Measurements from ENCODE around the gene SGPL1.
"Not testable (repeated sequence)": the region's sequence is repeated elsewhere in the genome, so short reads cannot be mapped to it uniquely, and the experiment has no call there.

SGPL1 gene

GRCh38 chr10:70770516-70770915 is 45.2 kb upstream of the SGPL1 start:
- not testable (repeated sequence) for H2AFZ ChIP-seq (ENCODE audit: insufficient read depth, low read length, poor library complexity); H3K9me3 ChIP-seq (ENCODE audit: insufficient read depth, low read depth, low read length); H3K14ac ChIP-seq (ENCODE audit: low read length); H3K23ac ChIP-seq (ENCODE audit: low read length); H3K4ac ChIP-seq (ENCODE audit: low read depth, low read length); H3K79me1 ChIP-seq (ENCODE audit: low read length); H4K8ac ChIP-seq (ENCODE audit: low read depth, low read length); H3K4me2 ChIP-seq (ENCODE audit: low read length); H3K18ac ChIP-seq (ENCODE audit: low read length); H3K36me3 ChIP-seq (ENCODE audit: control insufficient read depth in 1 of 2, insufficient read depth in 2 of 2, low read length in 2 of 2); H4K12ac ChIP-seq (ENCODE audit: low read depth, low read length); H3K4me1 ChIP-seq (ENCODE audit: control insufficient read depth in 1 of 2, insufficient read depth in 2 of 2, low read length in 2 of 2); H2AK5ac ChIP-seq (ENCODE audit: low read length); H2BK120ac ChIP-seq (ENCODE audit: insufficient read depth, low read length, poor library complexity); H2BK12ac ChIP-seq (ENCODE audit: low read length); H3K9ac ChIP-seq (ENCODE audit: low read length); H4K91ac ChIP-seq (ENCODE audit: low read depth, low read length); H3K4me3 ChIP-seq (ENCODE audit: low read depth, low read length); DNase-seq; H3K79me2 ChIP-seq (ENCODE audit: control insufficient read depth, insufficient read depth, low read length, poor library complexity); H3K27ac ChIP-seq (ENCODE audit: low read depth, low read length); H2BK5ac ChIP-seq (ENCODE audit: low read depth, low read length, poor library complexity); H3K27me3 ChIP-seq (ENCODE audit: insufficient read depth, low read length)
- no CpG with 5 or more reads among the region's 7 CpGs for WGBS (ENCODE audit: extremely low coverage, insufficient coverage, insufficient read length)

- H3K4me2 ChIP-seq (ENCODE audit: low read length) = no peak overlapping the region
- WGBS (ENCODE audit: extremely low coverage, insufficient coverage, insufficient read length) = no CpG with 5 or more reads among the region's 8 CpGs
- H3K79me1 ChIP-seq (ENCODE audit: low read length) = no peaks in the 10 kb centered on the region
- no peaks in the 10 kb centered on the region for H3K79me2 ChIP-seq (ENCODE audit: control insufficient read depth, insufficient read depth, low read length, poor library complexity)
- H2BK120ac ChIP-seq (ENCODE audit: insufficient read depth, low read length, poor library complexity) = no peak overlapping the region
- H3K36me3 ChIP-seq (ENCODE audit: control insufficient read depth in 1 of 2, insufficient read depth in 2 of 2, low read length in 2 of 2) = no peaks in the 10 kb centered on the region
- H3K9ac ChIP-seq (ENCODE audit: low read length) = no peak overlapping the region
- no peak overlapping the region for H3K14ac ChIP-seq (ENCODE audit: low read length)
- no peak overlapping the region for H2BK12ac ChIP-seq (ENCODE audit: low read length)
- H3K18ac ChIP-seq (ENCODE audit: low read length) = no peak overlapping the region
- H4K12ac ChIP-seq (ENCODE audit: low read depth, low read length) = no peak overlapping the region
- no peak overlapping the region for H4K8ac ChIP-seq (ENCODE audit: low read depth, low read length)
- H3K4ac ChIP-seq (ENCODE audit: low read depth, low read length) = no peak overlapping the region
- no peaks in the 10 kb centered on the region for H3K4me1 ChIP-seq (ENCODE audit: control insufficient read depth in 1 of 2, insufficient read depth in 2 of 2, low read length in 2 of 2)
- no peak overlapping the region for H3K27ac ChIP-seq (ENCODE audit: low read depth, low read length)
- no peaks in the 10 kb centered on the region for H3K9me3 ChIP-seq (ENCODE audit: insufficient read depth, low read depth, low read length)
- no peak overlapping the region for H4K91ac ChIP-seq (ENCODE audit: low read depth, low read length)
- H2AK5ac ChIP-seq (ENCODE audit: low read length) = no peak overlapping the region
- H3K23ac ChIP-seq (ENCODE audit: low read length) = no peak overlapping the region
- H2BK5ac ChIP-seq (ENCODE audit: low read depth, low read length, poor library complexity) = no peak overlapping the region
- H2AFZ ChIP-seq (ENCODE audit: insufficient read depth, low read length, poor library complexity) = no peak overlapping the region
- no peak for DNase-seq
- no peak overlapping the region for H3K4me3 ChIP-seq (ENCODE audit: low read depth, low read length)
- no peaks in the 10 kb centered on the region for H3K27me3 ChIP-seq (ENCODE audit: insufficient read depth, low read length)
These were observed 44.2 kb upstream of the SGPL1 start for GRCh38 chr10:70771311-70772194.

DNA sequence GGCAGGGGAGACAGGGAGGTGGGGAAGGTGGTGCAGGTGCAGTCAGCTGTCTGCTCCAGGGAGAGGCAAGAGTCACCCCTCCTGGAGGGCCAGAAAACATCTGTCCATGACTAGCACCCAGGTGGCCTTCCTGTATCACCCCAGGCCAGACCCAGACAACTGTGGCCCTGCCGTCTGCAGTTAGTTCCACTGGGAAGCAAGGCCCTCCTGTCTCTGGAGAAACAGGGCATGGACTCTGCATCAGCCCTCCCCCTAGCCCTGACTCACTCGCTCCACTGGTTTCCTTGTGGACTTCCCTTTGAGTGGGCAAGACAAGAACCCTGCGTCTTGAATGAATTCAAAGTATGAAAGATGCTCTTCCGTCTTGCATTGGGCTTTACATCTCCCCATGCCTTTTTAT is 43.1 kb upstream of the SGPL1 start:
- no peak overlapping the region for H3K9ac ChIP-seq (ENCODE audit: low read length)
- H3K4ac ChIP-seq (ENCODE audit: low read depth, low read length) = no peak overlapping the region
- no peaks in the 10 kb centered on the region for H3K9me3 ChIP-seq (ENCODE audit: insufficient read depth, low read depth, low read length)
- no peak overlapping the region for H2BK120ac ChIP-seq (ENCODE audit: insufficient read depth, low read length, poor library complexity)
- no peak overlapping the region for H3K4me3 ChIP-seq (ENCODE audit: low read depth, low read length)
- no peak overlapping the region for H4K91ac ChIP-seq (ENCODE audit: low read depth, low read length)
- no peaks in the 10 kb centered on the region for H3K4me1 ChIP-seq (ENCODE audit: control insufficient read depth in 1 of 2, insufficient read depth in 2 of 2, low read length in 2 of 2)
- H3K27me3 ChIP-seq (ENCODE audit: insufficient read depth, low read length) = no peaks in the 10 kb centered on the region
- no peak overlapping the region for H2AFZ ChIP-seq (ENCODE audit: insufficient read depth, low read length, poor library complexity)
- H2BK5ac ChIP-seq (ENCODE audit: low read depth, low read length, poor library complexity) = no peak overlapping the region
- H4K8ac ChIP-seq (ENCODE audit: low read depth, low read length) = no peak overlapping the region
- no peaks in the 10 kb centered on the region for H3K79me1 ChIP-seq (ENCODE audit: low read length)
- H4K12ac ChIP-seq (ENCODE audit: low read depth, low read length) = no peak overlapping the region
- H2BK12ac ChIP-seq (ENCODE audit: low read length) = no peak overlapping the region
- no peak overlapping the region for H2AK5ac ChIP-seq (ENCODE audit: low read length)
- no peak overlapping the region for H3K27ac ChIP-seq (ENCODE audit: low read depth, low read length)
- no CpG with 5 or more reads among the region's 4 CpGs for WGBS (ENCODE audit: extremely low coverage, insufficient coverage, insufficient read length)
- H3K79me2 ChIP-seq (ENCODE audit: control insufficient read depth, insufficient read depth, low read length, poor library complexity) = no peaks in the 10 kb centered on the region
- no peak overlapping the region for H3K18ac ChIP-seq (ENCODE audit: low read length)
- no peaks in the 10 kb centered on the region for H3K36me3 ChIP-seq (ENCODE audit: control insufficient read depth in 1 of 2, insufficient read depth in 2 of 2, low read length in 2 of 2)
- no peak overlapping the region for H3K14ac ChIP-seq (ENCODE audit: low read length)
- H3K23ac ChIP-seq (ENCODE audit: low read length) = no peak overlapping the region
- no peak for DNase-seq
- H3K4me2 ChIP-seq (ENCODE audit: low read length) = no peak overlapping the region

- no peak overlapping the region for H2AK5ac ChIP-seq (ENCODE audit: low read length)
- no peak overlapping the region for H2BK5ac ChIP-seq (ENCODE audit: low read depth, low read length, poor library complexity)
- H3K23ac ChIP-seq (ENCODE audit: low read length) = no peak overlapping the region
- no peak overlapping the region for H3K4me2 ChIP-seq (ENCODE audit: low read length)
- no peak overlapping the region for H4K8ac ChIP-seq (ENCODE audit: low read depth, low read length)
- no peak overlapping the region for H3K27ac ChIP-seq (ENCODE audit: low read depth, low read length)
- no peak overlapping the region for H2AFZ ChIP-seq (ENCODE audit: insufficient read depth, low read length, poor library complexity)
- H3K4me1 ChIP-seq (ENCODE audit: control insufficient read depth in 1 of 2, insufficient read depth in 2 of 2, low read length in 2 of 2) = no peaks in the 10 kb centered on the region
- H3K14ac ChIP-seq (ENCODE audit: low read length) = no peak overlapping the region
- no peak overlapping the region for H4K91ac ChIP-seq (ENCODE audit: low read depth, low read length)
- no peaks in the 10 kb centered on the region for H3K9me3 ChIP-seq (ENCODE audit: insufficient read depth, low read depth, low read length)
- no peak overlapping the region for H2BK120ac ChIP-seq (ENCODE audit: insufficient read depth, low read length, poor library complexity)
- no peak overlapping the region for H3K18ac ChIP-seq (ENCODE audit: low read length)
- H3K9ac ChIP-seq (ENCODE audit: low read length) = no peak overlapping the region
- no peaks in the 10 kb centered on the region for H3K79me1 ChIP-seq (ENCODE audit: low read length)
- H3K27me3 ChIP-seq (ENCODE audit: insufficient read depth, low read length) = no peaks in the 10 kb centered on the region
- no peaks in the 10 kb centered on the region for H3K36me3 ChIP-seq (ENCODE audit: control insufficient read depth in 1 of 2, insufficient read depth in 2 of 2, low read length in 2 of 2)
- no peak overlapping the region for H4K12ac ChIP-seq (ENCODE audit: low read depth, low read length)
- H3K4me3 ChIP-seq (ENCODE audit: low read depth, low read length) = no peak overlapping the region
- H3K4ac ChIP-seq (ENCODE audit: low read depth, low read length) = no peak overlapping the region
- no peak overlapping the region for H2BK12ac ChIP-seq (ENCODE audit: low read length)
- no CpG with 5 or more reads among the region's 9 CpGs for WGBS (ENCODE audit: extremely low coverage, insufficient coverage, insufficient read length)
- no peaks in the 10 kb centered on the region for H3K79me2 ChIP-seq (ENCODE audit: control insufficient read depth, insufficient read depth, low read length, poor library complexity)
- no peak for DNase-seq
These were observed 42.3 kb upstream of the SGPL1 start for GRCh38 chr10:70773461-70773860.

Measured in trophoblast cell (in vitro differentiated cells and primary cell).